ENCODE data around the gene FAM168A.

GRCh38 chr11:73591743-73592142 lies 6.2 kb downstream of the FAM168A start:
- TF ChIP-seq CTCF (IDR thresholded peaks at IDR 0.05): no peak
- TF ChIP-seq POLR2A (IDR thresholded peaks at IDR 0.05): no peak
- no peak for TF ChIP-seq POLR2AphosphoS5 (IDR thresholded peaks at IDR 0.05)
